ENCODE data around the gene BTBD6.

The BTBD6 gene

GRCh38 chr14:105204206-105204930 is 44.0 kb upstream of the BTBD6 start:
- H3K4me3 ChIP-seq (ENCODE audit: insufficient read depth, low read depth, low read length) = no peak overlapping the region
- peaks cover 3% of the 10 kb centered on the region for H3K27me3 ChIP-seq (ENCODE audit: control insufficient read depth, insufficient read depth, low read length, poor library complexity, severe bottlenecking)
- peaks cover 13% of the 10 kb centered on the region for H3K4me1 ChIP-seq (ENCODE audit: control insufficient read depth, insufficient read depth, low read length)
- no peak overlapping the region for H3K27ac ChIP-seq (ENCODE audit: insufficient read depth, low read depth, low read length, poor library complexity, severe bottlenecking)
- WGBS, 2 experiments = 90 to 91% methylated on average over 24 of the region's 24 CpGs
- no peaks in the 10 kb centered on the region for H3K36me3 ChIP-seq (ENCODE audit: control insufficient read depth, insufficient read depth, low read length)
- no peaks in the 10 kb centered on the region for H3K9me3 ChIP-seq (ENCODE audit: control insufficient read depth, low read length)

GRCh38 chr14:105204931-105205672 is 43.2 kb upstream of the BTBD6 start:
- 84% methylated on average over 21 of the region's 21 CpGs for WGBS, 2 experiments
- H3K36me3 ChIP-seq (ENCODE audit: control insufficient read depth, insufficient read depth, low read length) = no peaks in the 10 kb centered on the region
- peaks cover 13% of the 10 kb centered on the region for H3K4me1 ChIP-seq (ENCODE audit: control insufficient read depth, insufficient read depth, low read length)
- no peak overlapping the region for H3K27ac ChIP-seq (ENCODE audit: insufficient read depth, low read depth, low read length, poor library complexity, severe bottlenecking)
- H3K9me3 ChIP-seq (ENCODE audit: control insufficient read depth, low read length) = no peaks in the 10 kb centered on the region
- no peak overlapping the region for H3K4me3 ChIP-seq (ENCODE audit: insufficient read depth, low read depth, low read length)
- peaks cover 3% of the 10 kb centered on the region for H3K27me3 ChIP-seq (ENCODE audit: control insufficient read depth, insufficient read depth, low read length, poor library complexity, severe bottlenecking)

GRCh38 chr14:105205673-105206208 is 42.6 kb upstream of the BTBD6 start:
- no peak overlapping the region for H3K27ac ChIP-seq (ENCODE audit: insufficient read depth, low read depth, low read length, poor library complexity, severe bottlenecking)
- H3K4me1 ChIP-seq (ENCODE audit: control insufficient read depth, insufficient read depth, low read length) = peaks cover 13% of the 10 kb centered on the region
- no peaks in the 10 kb centered on the region for H3K36me3 ChIP-seq (ENCODE audit: control insufficient read depth, insufficient read depth, low read length)
- no peaks in the 10 kb centered on the region for H3K9me3 ChIP-seq (ENCODE audit: control insufficient read depth, low read length)
- no peak overlapping the region for H3K4me3 ChIP-seq (ENCODE audit: insufficient read depth, low read depth, low read length)
- 85% methylated on average over 12 of the region's 12 CpGs for WGBS, 2 experiments
- H3K27me3 ChIP-seq (ENCODE audit: control insufficient read depth, insufficient read depth, low read length, poor library complexity, severe bottlenecking) = peaks cover 3% of the 10 kb centered on the region

GRCh38 chr14:105206873-105207272 is 41.5 kb upstream of the BTBD6 start:
- Histone ChIP-seq H3K4me3 (ENCODE audit: insufficient read depth, low read depth, low read length) (no peak overlapping the region), H3K36me3 (ENCODE audit: control insufficient read depth, insufficient read depth, low read length) (no peaks in the 10 kb centered on the region), H3K9me3 (ENCODE audit: control insufficient read depth, low read length) (no peaks in the 10 kb centered on the region), H3K4me1 (ENCODE audit: control insufficient read depth, insufficient read depth, low read length) (peaks cover 10% of the 10 kb centered on the region), H3K27ac (ENCODE audit: insufficient read depth, low read depth, low read length, poor library complexity, severe bottlenecking) (no peak overlapping the region), H3K27me3 (ENCODE audit: control insufficient read depth, insufficient read depth, low read length, poor library complexity, severe bottlenecking) (peaks cover 3% of the 10 kb centered on the region)
- 87 to 88% methylated on average over 5 of the region's 5 CpGs for WGBS, 2 experiments

GRCh38 chr14:105207460-105207901 is 40.9 kb upstream of the BTBD6 start:
- Histone ChIP-seq H3K27me3 (ENCODE audit: control insufficient read depth, insufficient read depth, low read length, poor library complexity, severe bottlenecking) (peaks cover 3% of the 10 kb centered on the region), H3K36me3 (ENCODE audit: control insufficient read depth, insufficient read depth, low read length) (no peaks in the 10 kb centered on the region), H3K9me3 (ENCODE audit: control insufficient read depth, low read length) (no peaks in the 10 kb centered on the region), H3K27ac (ENCODE audit: insufficient read depth, low read depth, low read length, poor library complexity, severe bottlenecking) (no peak overlapping the region), H3K4me3 (ENCODE audit: insufficient read depth, low read depth, low read length) (no peak overlapping the region), H3K4me1 (ENCODE audit: control insufficient read depth, insufficient read depth, low read length) (peaks cover 6% of the 10 kb centered on the region)
- WGBS, 2 experiments = 84 to 86% methylated on average over 13 of the region's 13 CpGs

- H3K27ac ChIP-seq (ENCODE audit: insufficient read depth, low read depth, low read length, poor library complexity, severe bottlenecking) = no peak overlapping the region
- peaks cover 2% of the 10 kb centered on the region for H3K27me3 ChIP-seq (ENCODE audit: control insufficient read depth, insufficient read depth, low read length, poor library complexity, severe bottlenecking)
- WGBS, 2 experiments = 86 to 88% methylated on average over 24 of the region's 25 CpGs
- H3K4me3 ChIP-seq (ENCODE audit: insufficient read depth, low read depth, low read length) = no peak overlapping the region
- H3K9me3 ChIP-seq (ENCODE audit: control insufficient read depth, low read length) = no peaks in the 10 kb centered on the region
- no peaks in the 10 kb centered on the region for H3K36me3 ChIP-seq (ENCODE audit: control insufficient read depth, insufficient read depth, low read length)
- H3K4me1 ChIP-seq (ENCODE audit: control insufficient read depth, insufficient read depth, low read length) = peaks cover 5% of the 10 kb centered on the region
These were observed 40.2 kb upstream of the BTBD6 start for GRCh38 chr14:105207996-105208737.

- Histone ChIP-seq H3K4me3 (ENCODE audit: insufficient read depth, low read depth, low read length) (no peak overlapping the region), H3K4me1 (ENCODE audit: control insufficient read depth, insufficient read depth, low read length) (peaks cover 2% of the 10 kb centered on the region), H3K27me3 (ENCODE audit: control insufficient read depth, insufficient read depth, low read length, poor library complexity, severe bottlenecking) (no peaks in the 10 kb centered on the region), H3K27ac (ENCODE audit: insufficient read depth, low read depth, low read length, poor library complexity, severe bottlenecking) (no peak overlapping the region), H3K9me3 (ENCODE audit: control insufficient read depth, low read length) (no peaks in the 10 kb centered on the region), H3K36me3 (ENCODE audit: control insufficient read depth, insufficient read depth, low read length) (no peaks in the 10 kb centered on the region)
- WGBS, 2 experiments = 94 to 96% methylated on average over 12 of the region's 12 CpGs
These were observed 39.6 kb upstream of the BTBD6 start for GRCh38 chr14:105208738-105209075.

GRCh38 chr14:105209091-105209490 is 39.2 kb upstream of the BTBD6 start:
- Histone ChIP-seq H3K27me3 (ENCODE audit: control insufficient read depth, insufficient read depth, low read length, poor library complexity, severe bottlenecking) (no peaks in the 10 kb centered on the region), H3K4me3 (ENCODE audit: insufficient read depth, low read depth, low read length) (no peak overlapping the region), H3K36me3 (ENCODE audit: control insufficient read depth, insufficient read depth, low read length) (no peaks in the 10 kb centered on the region), H3K4me1 (ENCODE audit: control insufficient read depth, insufficient read depth, low read length) (peaks cover 2% of the 10 kb centered on the region), H3K9me3 (ENCODE audit: control insufficient read depth, low read length) (no peaks in the 10 kb centered on the region), H3K27ac (ENCODE audit: insufficient read depth, low read depth, low read length, poor library complexity, severe bottlenecking) (no peak overlapping the region)
- WGBS, 2 experiments = 91 to 95% methylated on average over 8 of the region's 8 CpGs

- no peak overlapping the region for H3K27ac ChIP-seq (ENCODE audit: insufficient read depth, low read depth, low read length, poor library complexity, severe bottlenecking)
- H3K9me3 ChIP-seq (ENCODE audit: control insufficient read depth, low read length) = no peaks in the 10 kb centered on the region
- no peaks in the 10 kb centered on the region for H3K27me3 ChIP-seq (ENCODE audit: control insufficient read depth, insufficient read depth, low read length, poor library complexity, severe bottlenecking)
- H3K36me3 ChIP-seq (ENCODE audit: control insufficient read depth, insufficient read depth, low read length) = no peaks in the 10 kb centered on the region
- H3K4me1 ChIP-seq (ENCODE audit: control insufficient read depth, insufficient read depth, low read length) = peaks cover 2% of the 10 kb centered on the region
- 94 to 96% methylated on average over 16 of the region's 16 CpGs for WGBS, 2 experiments
- H3K4me3 ChIP-seq (ENCODE audit: insufficient read depth, low read depth, low read length) = no peak overlapping the region
These were observed 38.7 kb upstream of the BTBD6 start for GRCh38 chr14:105209646-105210045.
